AG20443 (cell line): Measurements from ENCODE around the gene OR2A5.
"Not testable (repeated sequence)": the region's sequence is repeated elsewhere in the genome, so short reads cannot be mapped to it uniquely, and the experiment has no call there.

Experiments used
- DNase-seq: peaks from one replicate; pipeline ENCODE4 v3.0.0; 2012; ENCODE audit warnings: low spot score, mixed read lengths

Gene OR2A5, protein sequence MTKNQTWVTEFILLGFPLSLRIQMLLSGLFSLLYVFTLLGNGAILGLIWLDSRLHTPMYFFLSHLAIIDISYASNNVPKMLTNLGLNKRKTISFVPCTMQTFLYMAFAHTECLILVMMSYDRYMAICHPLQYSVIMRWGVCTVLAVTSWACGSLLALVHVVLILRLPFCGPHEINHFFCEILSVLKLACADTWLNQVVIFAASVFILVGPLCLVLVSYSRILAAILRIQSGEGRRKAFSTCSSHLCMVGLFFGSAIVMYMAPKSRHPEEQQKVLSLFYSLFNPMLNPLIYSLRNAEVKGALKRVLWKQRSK

GRCh38 chr7:144048648-144049047 is at the start of gene OR2A5:
OR2A5 (plus strand) TSS chr7:144048948; CDS start chr7:144050402, 1,454 bp downstream.
- no peak for DNase-seq

DNA sequence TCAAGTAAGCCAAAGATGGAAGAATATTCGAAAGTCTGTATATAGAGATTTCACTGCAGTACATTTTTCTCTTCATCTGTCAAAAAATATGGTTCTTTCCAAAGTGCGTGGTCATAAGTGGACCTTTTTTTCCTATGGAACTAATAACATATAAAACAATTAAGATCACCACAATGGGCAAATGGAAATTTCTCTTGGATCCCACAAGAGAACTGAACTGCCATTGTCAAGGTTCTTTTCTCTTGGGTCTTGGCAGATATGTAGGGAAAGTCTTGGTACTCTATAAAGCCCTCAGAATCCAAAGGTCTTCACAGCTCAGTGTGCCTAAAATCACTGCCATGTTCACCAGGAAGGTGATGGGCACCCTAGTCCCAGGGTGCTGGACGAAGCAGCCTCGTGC is 48.7 kb upstream of the OR2A5 start, which contains the start of gene OR6B1:
OR6B1 (plus strand) TSS at position 301 of the 400 bp plus-strand sequence. CDS start 3,677 bp downstream, outside the sequence.
- no peak for DNase-seq

GRCh38 chr7:144001543-144001942 is 47.2 kb upstream of the OR2A5 start:
- DNase-seq, result no peak

DNA sequence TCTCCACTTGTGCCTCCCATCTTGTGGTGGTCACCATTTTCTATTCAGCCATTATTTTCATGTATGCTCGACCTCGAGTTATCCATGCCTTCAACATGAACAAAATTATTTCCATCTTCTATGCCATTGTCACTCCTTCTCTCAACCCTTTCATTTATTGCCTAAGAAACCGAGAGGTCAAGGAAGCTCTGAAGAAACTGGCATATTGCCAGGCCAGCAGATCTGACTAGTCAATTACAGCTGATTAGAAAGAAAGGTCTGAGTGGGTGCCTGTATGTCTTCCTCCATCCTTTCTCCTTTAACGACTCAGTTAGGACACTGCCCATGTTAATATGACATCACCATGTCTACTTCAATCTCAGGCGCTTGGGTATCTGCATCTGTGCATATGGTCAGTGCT is 44.0 kb upstream of the OR2A5 start:
- no peak for DNase-seq

GRCh38 chr7:144006029-144006691 is 42.6 kb upstream of the OR2A5 start:
- DNase-seq, result no peak

DNA sequence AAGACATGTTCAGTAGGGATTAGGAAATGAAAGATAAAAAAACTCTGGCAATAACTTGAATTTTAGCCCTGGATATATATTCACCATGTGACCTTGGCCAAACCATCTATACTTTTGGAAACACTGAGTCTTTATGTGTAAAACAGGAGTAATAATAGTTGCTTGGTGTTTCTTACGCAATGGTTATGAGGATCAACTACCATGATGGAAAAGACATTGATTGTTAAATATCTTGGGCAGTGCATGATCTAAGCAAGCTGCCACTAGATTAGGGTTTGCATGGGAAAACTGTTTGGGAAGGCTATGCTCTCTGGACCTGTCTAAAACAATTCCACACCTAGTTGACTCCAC is 42.1 kb upstream of the OR2A5 start:
- no peak for DNase-seq

DNA sequence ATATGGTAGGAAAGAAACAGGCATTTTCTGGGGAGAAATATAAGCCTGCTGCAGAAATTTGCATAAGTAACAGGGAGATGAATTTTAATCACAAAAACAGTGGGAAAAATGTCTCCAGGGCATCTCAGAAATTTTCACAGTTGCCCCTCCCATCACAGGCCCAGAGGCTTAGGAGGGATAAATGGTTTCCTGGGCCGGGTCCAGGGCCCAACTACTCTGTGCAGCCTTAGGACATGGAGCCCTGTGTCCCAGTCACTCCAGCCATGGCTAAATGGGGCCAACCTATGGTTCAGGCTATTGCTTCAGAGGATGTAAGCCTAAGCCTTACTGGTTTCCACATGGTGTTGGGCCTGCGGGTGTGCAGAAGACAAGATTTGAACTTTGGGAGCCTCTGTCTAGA is 39.4 kb upstream of the OR2A5 start:
- DNase-seq, result no peak

DNA sequence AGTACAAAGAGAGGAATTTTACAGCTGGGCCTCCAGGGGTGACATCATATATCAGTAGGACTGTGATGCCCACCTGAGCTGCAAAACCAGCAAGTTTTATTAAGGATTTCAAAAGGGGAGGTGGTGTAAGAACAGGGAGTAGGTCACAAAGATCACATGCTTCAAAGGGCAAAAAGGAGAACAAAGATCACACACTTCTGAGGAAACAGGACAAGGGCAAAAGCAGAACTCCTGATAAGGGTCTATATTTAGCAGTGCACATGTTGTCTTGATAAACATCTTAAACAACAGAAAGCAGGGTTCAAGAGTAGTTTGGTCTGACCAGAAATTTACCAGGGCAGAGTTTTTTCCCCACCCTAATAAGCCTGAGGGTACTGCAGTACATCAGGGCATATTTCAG is 38.7 kb upstream of the OR2A5 start:
- not testable (repeated sequence) for DNase-seq

DNA sequence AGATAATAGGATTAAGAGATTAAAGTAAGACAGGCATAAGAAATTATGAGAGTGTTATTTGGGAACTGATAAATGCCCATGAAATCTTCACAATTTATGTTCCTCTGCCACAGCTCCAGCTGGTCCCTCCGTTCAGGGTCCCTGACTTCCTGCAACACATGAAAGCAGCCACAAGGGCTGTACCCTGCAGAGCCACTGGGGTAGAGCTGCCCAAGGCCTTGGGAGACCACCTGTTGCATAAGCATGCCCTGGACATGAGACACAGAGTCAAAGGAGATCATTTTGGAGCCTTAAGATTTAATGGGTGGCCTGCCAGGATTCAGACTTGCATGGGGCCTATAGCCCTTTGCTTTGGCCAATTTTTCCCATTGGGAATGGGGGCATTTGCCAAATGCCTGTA is 37.9 kb upstream of the OR2A5 start:
- DNase-seq, result not testable (repeated sequence)

- peak; percentile 64 for DNase-seq
Measured at GRCh38 chr7:144011458-144012230, 37.1 kb upstream of the OR2A5 start.

DNA sequence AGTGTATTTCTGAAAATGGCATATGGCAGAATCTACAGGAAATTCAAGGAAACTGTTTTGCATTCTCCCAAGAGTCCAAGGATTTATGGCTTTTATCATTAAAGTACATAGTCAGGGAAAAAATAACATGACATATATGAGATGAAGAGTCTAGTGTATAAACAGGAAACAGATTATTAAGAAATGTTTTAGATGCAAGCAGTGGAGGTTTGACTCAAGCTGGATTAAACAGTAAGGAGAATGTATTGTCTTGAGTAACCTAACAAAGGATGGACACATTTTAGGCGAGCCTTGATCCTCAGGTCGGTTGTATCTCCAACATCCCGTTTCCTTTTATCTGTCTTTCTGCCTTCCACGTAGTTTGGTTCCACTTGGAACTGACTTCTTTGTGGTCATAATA is 30.7 kb upstream of the OR2A5 start:
- no peak for DNase-seq

- DNase-seq, result peak; percentile 74
Measured at GRCh38 chr7:144019457-144019856, 29.3 kb upstream of the OR2A5 start.

GRCh38 chr7:144020340-144020739 is 28.4 kb upstream of the OR2A5 start:
- no peak for DNase-seq

DNA sequence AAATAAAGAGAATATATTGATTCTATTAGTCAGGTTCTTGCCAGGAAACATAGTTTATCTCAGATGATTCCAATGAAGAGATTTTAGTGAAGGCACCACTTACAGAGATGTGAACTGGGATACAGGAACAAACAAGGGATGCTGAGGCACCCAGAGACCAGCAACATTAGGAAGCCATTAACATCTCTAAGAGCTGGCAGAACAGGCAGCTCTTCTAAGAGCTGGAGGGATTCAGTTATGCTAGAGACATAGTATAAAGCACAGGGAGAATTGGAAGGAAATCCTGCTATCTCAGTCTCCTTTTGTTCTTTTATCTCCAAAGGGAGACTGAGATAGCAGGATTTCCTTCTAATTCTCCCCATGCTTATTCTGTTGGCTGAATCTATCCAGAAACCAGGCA is 26.6 kb upstream of the OR2A5 start:
- no peak for DNase-seq

GRCh38 chr7:144023171-144023827 is 25.4 kb upstream of the OR2A5 start:
- no peak for DNase-seq

GRCh38 chr7:144024213-144024612 is 24.5 kb upstream of the OR2A5 start:
- no peak for DNase-seq

GRCh38 chr7:144026203-144026883 is 22.4 kb upstream of the OR2A5 start:
- no peak for DNase-seq

GRCh38 chr7:144027070-144027469 is 21.7 kb upstream of the OR2A5 start:
- peak; percentile 23 for DNase-seq

DNA sequence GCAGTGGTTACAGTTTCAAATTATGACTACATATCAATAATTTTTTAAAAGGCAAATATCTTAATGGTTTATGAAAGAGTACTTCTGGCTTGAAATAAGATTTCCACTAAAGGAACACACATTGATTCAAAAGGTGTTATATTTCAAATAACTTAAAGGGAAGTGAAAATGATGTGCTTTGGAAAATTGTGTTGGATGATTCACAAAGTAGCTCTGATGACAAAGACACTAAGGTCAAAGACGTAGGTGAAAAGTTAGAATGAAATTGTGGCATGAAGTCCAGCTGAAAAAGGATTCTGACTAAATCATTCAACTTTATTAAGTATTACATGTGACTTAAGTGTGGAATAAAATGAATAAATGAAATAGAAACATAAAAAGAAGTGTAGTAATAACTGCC is 20.8 kb upstream of the OR2A5 start:
- DNase-seq, result no peak

DNA sequence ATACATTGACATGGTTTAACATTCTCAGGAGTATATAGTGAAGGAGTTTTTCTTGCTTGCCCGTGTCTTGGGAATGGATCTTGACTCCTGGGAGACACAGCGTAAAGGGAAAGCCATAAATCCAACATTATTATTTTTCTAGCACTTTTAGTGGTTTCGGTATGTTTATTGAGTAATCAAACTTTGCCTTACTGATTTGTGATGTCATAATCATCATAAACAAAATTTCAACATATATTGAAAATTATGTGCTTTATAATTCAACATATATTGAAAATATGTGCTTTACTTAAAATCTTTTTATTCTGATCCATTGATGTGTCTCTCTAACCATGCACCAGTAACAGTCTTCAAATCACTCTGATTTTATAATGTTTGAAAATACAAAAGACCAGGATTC is 20.2 kb upstream of the OR2A5 start:
- DNase-seq, result no peak

GRCh38 chr7:144032516-144032915 is 16.2 kb upstream of the OR2A5 start:
- DNase-seq, result no peak
